SK-N-SH (cell line): ENCODE data around the gene PLOD1. TPM values are rescaled to one million over a fixed set of nuclear protein-coding genes. Genes with fewer than 3 reads are reported as not detected.
A peak's percentile ranks its signal among the peaks of the same experiment; 100 is the strongest.

ENCODE experiments used
- CTCF ChIA-PET: fragments of 300-600, 350-600 bp; formaldehyde crosslinking; extraction: SDS; loops from one replicate; lab custom pipeline; 2021; lab: Yijun Ruan, JAX
- POLR2A ChIA-PET: fragments of 350-600 bp; sonication (Branson Sonifier 250); formaldehyde crosslinking; extraction: SDS; loops from one replicate; lab custom pipeline; 2020; ENCODE audit warnings: antibody characterized with exemption, inconsistent platforms; lab: Yijun Ruan, JAX
- DNase-seq: peaks from one replicate; pipeline ENCODE4 v3.0.0; 2012
- H2AFZ ChIP-seq: fragments of 200-600 bp; sonication (generic); 2 replicates; pipeline ENCODE4 v1.8.1; 2016; ENCODE audit warnings: antibody characterized with exemption, mild to moderate bottlenecking, low read depth
- H3F3A ChIP-seq: fragments of 200-600 bp; sonication (generic); replicated peaks from 2 replicates; pipeline ENCODE3; 2016; ENCODE audit warnings: antibody characterized with exemption, mild to moderate bottlenecking; ENCODE audit not compliant: insufficient read depth
- H3K27ac ChIP-seq, 2 experiments: fragments of 200-500 bp in 1 of 2; fragments of 200-600 bp in 1 of 2; sonication (Bioruptor generic) in 1 of 2; sonication (generic), shearing (Covaris generic) in 1 of 2; 2 replicates each; pipeline versions ENCODE4 v1.5.1 to v1.6.1; 2014 to 2016; ENCODE audit warnings: low read depth in 2 of 2, inconsistent platforms in 1 of 2, low read length in 1 of 2, mild to moderate bottlenecking in 1 of 2, mixed read lengths in 1 of 2
- H3K27me3 ChIP-seq: fragments of 200-600 bp; sonication (generic), shearing (Covaris generic); 2 replicates; pipeline ENCODE4 v1.6.1; 2016; ENCODE audit warnings: mixed run types; ENCODE audit not compliant: insufficient read depth
- H3K36me3 ChIP-seq, 2 experiments: fragments of 200-500 bp in 1 of 2; fragments of 200-600 bp in 1 of 2; sonication (Bioruptor generic) in 1 of 2; sonication (generic) in 1 of 2; replicated peaks in 1 of 2; 2 replicates each; pipeline versions ENCODE3 to v1.5.1; 2014 to 2016; ENCODE audit warnings: low read length in 1 of 2, mild to moderate bottlenecking in 1 of 2; ENCODE audit not compliant: insufficient read depth in 2 of 2, control insufficient read depth in 1 of 2
- H3K4me1 ChIP-seq, 2 experiments: fragments of 200-500 bp in 1 of 2; fragments of 200-600 bp in 1 of 2; sonication (Bioruptor generic) in 1 of 2; sonication (generic), shearing (Covaris generic) in 1 of 2; 2 replicates each; pipeline versions ENCODE4 v1.5.1 to v1.6.1; 2014 to 2016; ENCODE audit warnings: low read depth in 1 of 2, low read length in 1 of 2, mixed run types in 1 of 2; ENCODE audit not compliant: insufficient read depth in 2 of 2, control insufficient read depth in 1 of 2
- H3K4me2 ChIP-seq: fragments of 200-600 bp; sonication (generic), shearing (Covaris generic); 2 replicates; pipeline ENCODE4 v1.6.1; 2017; ENCODE audit warnings: mixed run types
- H3K4me3 ChIP-seq, 2 experiments: fragments of 200-500 bp in 1 of 2; fragments of 200-600 bp in 1 of 2; sonication (Bioruptor generic) in 1 of 2; sonication (generic), shearing (Covaris generic) in 1 of 2; 2 replicates each; pipeline versions ENCODE4 v1.5.1 to v1.8.1; 2014 to 2016; ENCODE audit warnings: low read depth in 2 of 2, inconsistent platforms in 1 of 2, low read length in 1 of 2, mild to moderate bottlenecking in 1 of 2, mixed read lengths in 1 of 2, moderate library complexity in 1 of 2
- H3K79me2 ChIP-seq: fragments of 200-600 bp; sonication (generic); 2 replicates; pipeline ENCODE4 v1.8.1; 2017; ENCODE audit warnings: mild to moderate bottlenecking; ENCODE audit not compliant: insufficient read depth
- H3K9ac ChIP-seq: fragments of 200-600 bp; sonication (generic); 2 replicates; pipeline ENCODE4 v1.6.1; 2017; ENCODE audit warnings: mixed run types
- H3K9me2 ChIP-seq: fragments of 200-600 bp; sonication (generic); 2 replicates; pipeline ENCODE4 v1.6.1; 2017; ENCODE audit warnings: mixed run types
- H3K9me3 ChIP-seq: fragments of 200-600 bp; sonication (generic); 2 replicates; pipeline ENCODE4 v1.6.1; 2017; ENCODE audit warnings: mixed run types, mild to moderate bottlenecking, moderate library complexity
- H4K20me1 ChIP-seq: fragments of 200-600 bp; sonication (generic); 2 replicates; pipeline ENCODE4 v1.6.1; 2017; ENCODE audit warnings: mild to moderate bottlenecking, mixed run types; ENCODE audit not compliant: insufficient read depth
- ELF1 ChIP-seq: IDR thresholded peaks from 2 replicates; pipeline ENCODE4 v1.4.0; 2012
- FOSL2 ChIP-seq: IDR thresholded peaks from 2 replicates; pipeline ENCODE4 v1.4.0; 2012; ENCODE audit warnings: low read depth, mild to moderate bottlenecking, moderate library complexity, borderline replicate concordance
- FOXJ3 ChIP-seq: sonication (generic); formaldehyde crosslinking; IDR thresholded peaks from 2 replicates; pipeline ENCODE4 v1.5.1; 2020; ENCODE audit warnings: mild to moderate bottlenecking, missing genetic modification reagents
- JUND ChIP-seq: IDR thresholded peaks from 2 replicates; pipeline ENCODE4 v1.4.0; 2012
- MAX ChIP-seq: IDR thresholded peaks from 2 replicates; pipeline ENCODE4 v1.4.0; 2012; ENCODE audit warnings: low read depth
- MXI1 ChIP-seq: IDR thresholded peaks from 2 replicates; pipeline ENCODE4 v1.6.1; 2012; ENCODE audit warnings: mild to moderate bottlenecking, low read depth, low read length, improper control_type of control experiment
- NFIC ChIP-seq: IDR thresholded peaks from 2 replicates; pipeline ENCODE4 v1.4.0; 2012; ENCODE audit warnings: borderline replicate concordance
- POLR2AphosphoS5 ChIP-seq: IDR thresholded peaks from 2 replicates; pipeline ENCODE4 v1.6.1; 2012; ENCODE audit warnings: low read depth, low read length
- SIN3A ChIP-seq: IDR thresholded peaks from 2 replicates; pipeline ENCODE4 v1.6.1; 2012; ENCODE audit warnings: low read depth, mild to moderate bottlenecking, low read length, moderate library complexity, borderline replicate concordance
- TCF12 ChIP-seq: IDR thresholded peaks from 2 replicates; pipeline ENCODE4 v1.4.0; 2012
- ZBTB33 ChIP-seq: IDR thresholded peaks from 2 replicates; pipeline ENCODE4 v1.4.0; 2012; ENCODE audit warnings: low read depth, borderline replicate concordance
- WGBS: methylation state at CpG from one replicate; pipeline ENCODE4 v1.1.6; 2017; ENCODE audit warnings: low lambda C conversion rate; 5-methylcytosine and 5-hydroxymethylcytosine counted together
- polyA plus RNA-seq, 3 experiments: library from polyadenylated mRNA; depleted of rRNA; stranded (reverse); fragments of >200 nt; gene quantifications; 2 replicates each; pipeline ENCODE4 v1.2.3, GENCODE V29; 2012

Gene PLOD1
- polyA plus RNA-seq, 1 of the 3 experiments (the other 2 are of a cell fraction) = 257 TPM

- no peak for TF ChIP-seq FOXJ3
- no peak for TF ChIP-seq ELF1
- TF ChIP-seq TCF12 = peak; percentile 79
- TF ChIP-seq MAX = peak; percentile 62; the same call in 1 of the 2 replicates
- TF ChIP-seq FOSL2 = peak; percentile 85
- TF ChIP-seq POLR2AphosphoS5 = 0 out of 2 replicates have a peak, but pooled peaks have one; percentile 20
- TF ChIP-seq SIN3A = 0 out of 2 replicates have a peak, but pooled peaks have one; percentile 35
- no peak for TF ChIP-seq MXI1
- TF ChIP-seq ZBTB33 = no peak
- TF ChIP-seq JUND = peak; percentile 76
- peak; percentile 64 for TF ChIP-seq NFIC
- TF ChIP-seq, all 33 proteins: peak for 7
- H3K4me1 ChIP-seq = peaks cover 5 to 12% of the 10 kb centered on the region in 2 experiments; a peak in 3 of 4 replicates
- H3K9me2 ChIP-seq = no peaks in the 10 kb centered on the region
- peaks cover 9% of the 10 kb centered on the region for H3F3A ChIP-seq
- POLR2A ChIA-PET = no interaction called here
- no peak overlapping the region for H2AFZ ChIP-seq
- H3K4me3 ChIP-seq = no peak overlapping the region; a peak in 1 of 4 replicates
- CTCF ChIA-PET = interaction anchor here (1.3 kb wide), 1 partner anchor 9 kb away, joined by 3 read pairs; no protein-coding TSS in a partner anchor
- peaks cover 53% of the 10 kb centered on the region for H3K79me2 ChIP-seq
- 44% methylated on average over 6 of the region's 14 CpGs for WGBS
- DNase-seq = no peak
- H3K27me3 ChIP-seq = no peaks in the 10 kb centered on the region
- peak overlapping the region; percentile 66 for H3K4me2 ChIP-seq
- no peak overlapping the region; the same call in 1 of the 2 replicates for H3K9ac ChIP-seq
- no peaks in the 10 kb centered on the region for H3K9me3 ChIP-seq
- peaks cover 13 to 25% of the 10 kb centered on the region in 2 experiments for H3K36me3 ChIP-seq
- peak overlapping the region; percentile 62 to 70; a peak in 3 of 4 replicates for H3K27ac ChIP-seq
- peaks cover 40% of the 10 kb centered on the region for H4K20me1 ChIP-seq
These were observed 15.6 kb upstream of the PLOD1 start for GRCh38 chr1:11918799-11919519.

GRCh38 chr1:11919621-11920020 is 14.9 kb upstream of the PLOD1 start:
- no peaks in the 10 kb centered on the region for H3K9me3 ChIP-seq
- ChIA-PET POLR2A (interaction anchor here (0.7 kb wide), 2 partner anchors 9 to 15 kb away, joined by 3 read pairs; no protein-coding TSS in a partner anchor), CTCF (interaction anchor here (1.3 kb wide), 1 partner anchor 12 kb away, joined by 3 read pairs; no protein-coding TSS in a partner anchor)
- 79% methylated on average over 11 of the region's 11 CpGs for WGBS
- no peak overlapping the region for H3K9ac ChIP-seq
- no peak for DNase-seq
- H3K36me3 ChIP-seq = peaks cover 13 to 25% of the 10 kb centered on the region in 2 experiments
- peaks cover 47% of the 10 kb centered on the region for H4K20me1 ChIP-seq
- H3K27ac ChIP-seq = peak overlapping the region in 1 of 2 experiments; percentile 70; a peak in 3 of 4 replicates
- peaks cover 60% of the 10 kb centered on the region for H3K79me2 ChIP-seq
- TF ChIP-seq FOSL2 (no peak), TCF12 (no peak), POLR2AphosphoS5 (no peak)
- H3F3A ChIP-seq = peaks cover 9% of the 10 kb centered on the region
- H3K4me3 ChIP-seq = no peak overlapping the region
- no peaks in the 10 kb centered on the region for H3K27me3 ChIP-seq
- H3K9me2 ChIP-seq = no peaks in the 10 kb centered on the region
- peak overlapping the region; percentile 66; the same call in 1 of the 2 replicates for H3K4me2 ChIP-seq
- H2AFZ ChIP-seq = no peak overlapping the region
- peaks cover 11 to 15% of the 10 kb centered on the region in 2 experiments; a peak in 3 of 4 replicates for H3K4me1 ChIP-seq
